T-helper 17 cell (primary cell): ENCODE measurements around the gene SNX32. TPM values are rescaled to one million over a fixed set of nuclear protein-coding genes. Genes with fewer than 3 reads are reported as not detected.
A peak's percentile ranks its signal among the peaks of the same experiment; 100 is the strongest.

ENCODE experiments used
- ATAC-seq: fragments of 150-1000 bp; cut with Tn5 transposase; 2 replicates; pipeline ENCODE4 v1.10.0; 2021; ENCODE audit warnings: mild to moderate bottlenecking, moderate library complexity
- DNase-seq, 3 donors: peaks; one replicate each; pipeline versions ENCODE4 v3.0.0 to v3.0.0-alpha.2; 2020 to 2021
- H3K9me3 ChIP-seq: one replicate; pipeline ENCODE4 v1.7.0; 2013; ENCODE audit warnings: low read length, mild to moderate bottlenecking; ENCODE audit not compliant: control insufficient read depth, poor library complexity, severe bottlenecking
- H3K27ac Mint-ChIP-seq: one replicate; pipeline ENCODE4 v1.8.0; 2022; ENCODE audit warnings: mild to moderate bottlenecking, moderate library complexity, mixed read lengths
- H3K27me3 Mint-ChIP-seq: one replicate; pipeline ENCODE4 v1.8.0; 2022; ENCODE audit warnings: mixed read lengths
- H3K36me3 Mint-ChIP-seq: one replicate; pipeline ENCODE4 v1.8.0; 2022; ENCODE audit warnings: low read depth, mixed read lengths
- H3K4me1 Mint-ChIP-seq: one replicate; pipeline ENCODE4 v1.8.0; 2022; ENCODE audit warnings: mild to moderate bottlenecking, mixed read lengths
- H3K4me3 Mint-ChIP-seq: one replicate; pipeline ENCODE4 v1.8.0; 2022; ENCODE audit warnings: mild to moderate bottlenecking, moderate library complexity, mixed read lengths
- total RNA-seq, 4 donors: library from RNA in 2 of 4; stranded (reverse) in 2 of 4; gene quantifications; one replicate each; pipeline ENCODE4 v1.2.3 and lab custom pipeline; 2022 to 2026

Gene SNX32
- total RNA-seq, 2 donors from 2014 or later = 0.27 to 0.34 TPM

DNA sequence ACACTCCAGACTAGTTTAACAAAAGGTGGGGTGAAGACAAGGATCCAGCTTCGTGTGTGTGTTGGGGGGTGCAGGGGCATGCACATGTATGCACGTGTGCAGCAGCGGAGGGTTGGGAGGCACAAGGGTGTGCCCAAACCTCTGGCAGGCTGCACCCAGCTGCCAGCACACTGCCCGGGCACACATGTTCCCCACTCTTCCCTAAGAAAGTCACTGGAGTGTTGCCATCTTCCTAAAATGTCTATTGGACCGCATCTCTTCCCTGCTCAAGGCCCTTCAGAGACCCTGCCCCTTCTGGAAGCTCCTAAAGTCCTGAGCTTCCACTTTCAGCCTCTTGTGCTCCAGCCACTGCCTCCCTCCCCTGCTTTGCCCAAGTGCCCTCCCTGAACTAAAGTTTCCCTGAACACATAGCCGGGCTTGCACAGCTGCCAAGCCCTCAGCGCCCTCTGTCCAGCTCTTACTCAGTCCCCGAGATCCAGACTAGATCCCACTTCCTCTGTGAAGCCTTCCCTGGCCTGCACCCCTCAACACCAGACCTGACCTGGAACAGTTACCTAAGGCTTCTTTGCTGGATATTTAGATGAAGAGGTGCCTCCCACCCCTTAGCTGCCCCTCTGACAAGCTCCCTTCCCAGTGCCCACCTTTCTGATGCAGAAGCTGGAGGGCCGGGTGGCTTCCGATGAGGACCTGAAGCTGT lies 18.2 kb downstream of the SNX32 start:
- Mint-ChIP-seq H3K4me3 (no peak overlapping the region), H3K27me3 (no peaks in the 10 kb centered on the region), H3K27ac (peak overlapping the region; percentile 24), H3K36me3 (peaks cover 3% of the 10 kb centered on the region), H3K4me1 (peaks cover 28% of the 10 kb centered on the region)
- ATAC-seq (no peak), DNase-seq (no peak)
- no peaks in the 10 kb centered on the region for H3K9me3 ChIP-seq

GRCh38 chr11:65852508-65853245 lies 18.9 kb downstream of the SNX32 start:
- no peak for ATAC-seq
- Mint-ChIP-seq H3K4me3 (no peak overlapping the region), H3K36me3 (peaks cover 3% of the 10 kb centered on the region), H3K4me1 (peaks cover 27% of the 10 kb centered on the region), H3K27ac (peak overlapping the region; percentile 24), H3K27me3 (no peaks in the 10 kb centered on the region)
- no peaks in the 10 kb centered on the region for H3K9me3 ChIP-seq
- DNase-seq = no peak

DNA sequence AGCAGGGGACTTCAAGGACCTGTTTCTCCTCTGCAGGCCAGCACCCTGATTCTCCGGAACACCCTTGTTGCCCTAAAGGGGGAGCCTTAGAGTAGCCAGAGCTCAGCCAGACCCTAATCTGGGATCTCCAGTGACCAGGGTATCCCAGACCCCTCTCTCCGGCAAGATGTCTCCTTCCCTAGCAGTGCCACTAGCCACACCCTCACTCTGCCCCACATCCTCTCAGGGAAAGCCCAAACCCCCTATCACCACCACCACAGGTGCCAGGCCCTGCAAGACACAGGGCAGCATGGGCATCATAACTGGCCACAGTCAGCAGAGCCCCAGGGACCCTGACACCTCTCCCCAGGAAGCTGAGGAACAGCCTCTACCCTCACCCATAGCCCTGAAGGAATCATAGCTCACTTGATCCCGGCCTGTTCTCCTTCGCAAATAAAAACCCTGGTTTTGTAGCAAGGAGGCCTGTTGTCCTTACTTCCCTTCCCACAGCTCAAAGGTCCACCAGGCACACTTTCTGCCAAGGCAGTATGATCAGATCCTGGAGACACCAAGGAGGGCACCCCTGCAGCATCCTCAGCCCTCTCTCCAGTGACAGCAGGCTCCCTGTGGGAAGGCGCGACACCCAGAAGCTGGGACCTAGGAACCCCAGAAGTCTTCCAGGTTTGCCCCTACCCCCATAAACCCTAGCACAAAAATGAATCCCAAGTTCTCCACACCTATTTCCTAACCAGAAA lies 19.6 kb downstream of the SNX32 start:
- Mint-ChIP-seq H3K36me3 (peaks cover 3% of the 10 kb centered on the region), H3K4me3 (no peak overlapping the region), H3K4me1 (peaks cover 30% of the 10 kb centered on the region), H3K27ac (no peak overlapping the region), H3K27me3 (no peaks in the 10 kb centered on the region)
- ATAC-seq = no peak
- no peak for DNase-seq
- H3K9me3 ChIP-seq = no peaks in the 10 kb centered on the region

GRCh38 chr11:65854161-65854592 lies 20.4 kb downstream of the SNX32 start:
- Mint-ChIP-seq H3K27me3 (no peaks in the 10 kb centered on the region), H3K27ac (no peak overlapping the region), H3K4me1 (peaks cover 36% of the 10 kb centered on the region), H3K36me3 (peaks cover 3% of the 10 kb centered on the region), H3K4me3 (peak overlapping the region; percentile 70)
- H3K9me3 ChIP-seq = no peaks in the 10 kb centered on the region
- DNase-seq = no peak
- no peak for ATAC-seq

- Mint-ChIP-seq H3K27me3 (no peaks in the 10 kb centered on the region), H3K27ac (peak overlapping the region; percentile 87), H3K4me3 (peak overlapping the region; percentile 99), H3K36me3 (peaks cover 3% of the 10 kb centered on the region), H3K4me1 (peaks cover 41% of the 10 kb centered on the region)
- ATAC-seq (no peak), DNase-seq (no peak)
- H3K9me3 ChIP-seq = no peaks in the 10 kb centered on the region
Observed at GRCh38 chr11:65854852-65855837, 21.4 kb downstream of the SNX32 start.

DNA sequence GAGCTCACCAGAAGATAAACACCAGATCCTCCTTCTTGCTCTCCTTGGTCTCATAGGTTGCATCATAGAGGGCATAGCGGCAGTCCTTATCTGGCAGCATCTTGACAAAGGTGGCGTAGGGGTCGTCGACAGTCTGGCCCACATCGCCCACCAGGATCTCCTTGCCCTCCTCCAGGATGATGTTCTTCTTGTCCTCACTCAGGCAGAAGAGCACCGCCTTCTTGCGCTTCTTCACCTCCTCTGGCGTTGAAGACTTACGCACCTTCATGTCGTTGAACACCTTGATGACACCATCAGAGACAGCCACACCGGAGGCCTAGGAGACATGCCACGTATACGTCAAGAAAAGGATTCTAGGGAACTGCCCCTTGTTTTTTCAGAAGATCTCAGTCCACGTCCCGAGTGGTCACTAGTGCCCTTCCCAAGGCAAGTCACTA lies 22.2 kb downstream of the SNX32 start:
- H3K4me3 Mint-ChIP-seq = peak overlapping the region; percentile 99
- H3K9me3 ChIP-seq = no peaks in the 10 kb centered on the region
- H3K27ac Mint-ChIP-seq = peak overlapping the region; percentile 87
- H3K4me1 Mint-ChIP-seq = peaks cover 43% of the 10 kb centered on the region
- no peak for ATAC-seq
- no peak for DNase-seq
- peaks cover 5% of the 10 kb centered on the region for H3K36me3 Mint-ChIP-seq
- no peaks in the 10 kb centered on the region for H3K27me3 Mint-ChIP-seq

DNA sequence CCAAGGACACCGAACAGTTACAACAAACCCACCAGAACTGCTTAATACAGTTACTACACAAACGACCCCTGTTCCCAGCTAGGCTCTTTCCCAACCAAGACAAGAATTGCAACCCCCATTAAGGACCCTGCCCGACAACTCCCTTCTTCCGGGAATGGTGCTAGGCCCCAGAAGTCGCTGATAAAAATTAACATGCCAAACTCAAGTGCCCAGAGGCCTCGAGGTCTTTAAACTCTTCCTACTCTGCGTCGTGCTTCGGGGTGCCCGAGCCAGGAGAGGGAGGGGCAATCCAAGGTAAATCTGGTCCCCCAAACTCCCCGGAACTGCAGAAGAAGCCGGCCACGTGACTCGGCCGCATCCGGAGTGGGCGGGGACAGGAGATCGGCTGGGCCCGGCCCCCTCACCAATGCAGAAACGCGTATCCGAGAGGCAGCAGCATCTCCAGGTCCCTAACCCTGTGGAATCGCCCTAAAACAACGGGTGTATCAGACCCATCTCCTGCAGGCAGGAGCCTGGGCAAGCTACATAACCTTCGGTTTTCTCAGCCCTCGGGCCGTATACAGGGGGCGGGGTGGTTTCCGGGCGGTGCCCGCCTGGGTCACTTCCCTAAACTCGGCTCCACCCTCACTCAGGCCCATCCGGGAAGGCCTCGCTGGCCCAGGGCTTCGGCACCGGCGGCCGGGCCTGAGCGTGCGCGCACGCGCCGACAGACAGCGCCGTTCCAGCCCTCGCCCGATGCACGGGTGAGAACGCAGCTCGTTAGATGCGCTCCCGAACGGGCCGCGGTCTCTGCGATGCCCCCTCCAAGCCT lies 23.1 kb downstream of the SNX32 start:
- H3K4me3 Mint-ChIP-seq = peak overlapping the region; percentile 99
- DNase-seq = peak; percentile 67 to 78 (median 75)
- peak; percentile 11 for ATAC-seq
- H3K36me3 Mint-ChIP-seq = peaks cover 5% of the 10 kb centered on the region
- peaks cover 48% of the 10 kb centered on the region for H3K4me1 Mint-ChIP-seq
- H3K27me3 Mint-ChIP-seq = no peaks in the 10 kb centered on the region
- H3K9me3 ChIP-seq = no peaks in the 10 kb centered on the region
- H3K27ac Mint-ChIP-seq = peak overlapping the region; percentile 87

GRCh38 chr11:65857500-65857852 lies 23.7 kb downstream of the SNX32 start:
- H3K36me3 Mint-ChIP-seq = peaks cover 5% of the 10 kb centered on the region
- peak overlapping the region; percentile 99 for H3K27ac Mint-ChIP-seq
- H3K4me3 Mint-ChIP-seq = peak overlapping the region; percentile 99
- H3K27me3 Mint-ChIP-seq = no peaks in the 10 kb centered on the region
- H3K9me3 ChIP-seq = no peaks in the 10 kb centered on the region
- ATAC-seq (no peak), DNase-seq (peak; percentile 49 to 62 (median 52))
- peaks cover 46% of the 10 kb centered on the region for H3K4me1 Mint-ChIP-seq

DNA sequence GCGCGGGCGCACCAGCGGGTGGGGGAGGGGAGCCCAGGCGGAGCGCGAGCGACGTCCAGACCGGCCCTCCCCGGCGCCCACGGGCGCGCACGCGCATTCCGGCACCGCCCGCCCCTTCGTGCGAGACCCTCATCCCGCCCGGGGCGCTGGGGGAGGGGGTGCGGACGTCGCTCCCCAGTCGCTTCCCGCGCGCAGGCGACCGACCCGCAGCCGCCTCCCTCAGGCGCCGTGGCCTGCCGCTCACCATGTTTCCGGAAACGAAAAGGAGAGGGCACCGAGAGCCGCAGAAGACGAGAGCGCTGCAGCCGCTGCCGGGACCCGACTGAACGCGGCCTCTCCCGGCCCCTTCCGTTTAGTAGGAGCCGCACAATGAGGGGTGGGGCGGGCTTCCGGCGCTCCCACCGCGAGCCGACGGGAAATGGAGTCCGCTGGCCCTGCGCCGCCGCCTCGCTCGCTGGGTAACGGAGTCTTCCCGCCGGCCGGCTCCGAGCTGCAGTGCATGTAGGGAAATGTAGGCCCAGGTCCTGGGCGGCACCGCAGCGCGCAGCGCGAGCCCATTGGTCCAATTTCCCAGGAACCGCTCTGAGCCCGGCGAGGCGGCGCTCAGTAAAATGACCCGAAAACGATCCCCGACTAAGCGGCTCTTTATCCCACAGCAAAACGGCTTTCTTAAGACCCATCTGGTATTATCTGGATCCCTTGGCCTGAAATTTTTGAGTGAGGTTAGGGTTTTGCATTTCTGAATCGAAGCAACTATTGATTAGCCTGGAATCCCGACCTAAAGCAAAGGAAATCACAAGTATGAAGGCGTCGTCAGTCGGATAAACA lies 24.3 kb downstream of the SNX32 start, which contains the start of gene CFL1:
TSS of gene CFL1 (minus strand) at position 328 of the 828 bp plus-strand sequence. CDS start at position 247, 81 bp downstream.
- H3K4me1 Mint-ChIP-seq = peaks cover 50% of the 10 kb centered on the region
- DNase-seq (peak; percentile 93 to 96 (median 96)), ATAC-seq (peak; percentile 75)
- H3K9me3 ChIP-seq = no peaks in the 10 kb centered on the region
- no peaks in the 10 kb centered on the region for H3K27me3 Mint-ChIP-seq
- peak within 1 kb of the TSS; percentile 99 for H3K4me3 Mint-ChIP-seq
- H3K27ac Mint-ChIP-seq = peak within 1 kb of the TSS; percentile 99
- peaks cover 10% of the 10 kb centered on the region for H3K36me3 Mint-ChIP-seq

- H3K4me3 Mint-ChIP-seq = peak overlapping the region; percentile 99
- H3K9me3 ChIP-seq = no peaks in the 10 kb centered on the region
- H3K27me3 Mint-ChIP-seq = no peaks in the 10 kb centered on the region
- DNase-seq = peak in 1 of 3 donors; percentile 3
- peak overlapping the region; percentile 99 for H3K27ac Mint-ChIP-seq
- peaks cover 10% of the 10 kb centered on the region for H3K36me3 Mint-ChIP-seq
- peaks cover 47% of the 10 kb centered on the region for H3K4me1 Mint-ChIP-seq
- ATAC-seq = no peak
Observed at GRCh38 chr11:65858681-65859087, 24.9 kb downstream of the SNX32 start.
